ENCODE data around the gene ARGFX.
"Not testable (repeated sequence)": the region's sequence is repeated elsewhere in the genome, so short reads cannot be mapped to it uniquely, and the experiment has no call there.

Gene ARGFX

GRCh38 chr3:121567649-121568048, at the start of gene ARGFX:
ARGFX (plus strand) TSS chr3:121567949; CDS start chr3:121570714, 2,765 bp downstream.
- DNase-seq, result no peak

DNA sequence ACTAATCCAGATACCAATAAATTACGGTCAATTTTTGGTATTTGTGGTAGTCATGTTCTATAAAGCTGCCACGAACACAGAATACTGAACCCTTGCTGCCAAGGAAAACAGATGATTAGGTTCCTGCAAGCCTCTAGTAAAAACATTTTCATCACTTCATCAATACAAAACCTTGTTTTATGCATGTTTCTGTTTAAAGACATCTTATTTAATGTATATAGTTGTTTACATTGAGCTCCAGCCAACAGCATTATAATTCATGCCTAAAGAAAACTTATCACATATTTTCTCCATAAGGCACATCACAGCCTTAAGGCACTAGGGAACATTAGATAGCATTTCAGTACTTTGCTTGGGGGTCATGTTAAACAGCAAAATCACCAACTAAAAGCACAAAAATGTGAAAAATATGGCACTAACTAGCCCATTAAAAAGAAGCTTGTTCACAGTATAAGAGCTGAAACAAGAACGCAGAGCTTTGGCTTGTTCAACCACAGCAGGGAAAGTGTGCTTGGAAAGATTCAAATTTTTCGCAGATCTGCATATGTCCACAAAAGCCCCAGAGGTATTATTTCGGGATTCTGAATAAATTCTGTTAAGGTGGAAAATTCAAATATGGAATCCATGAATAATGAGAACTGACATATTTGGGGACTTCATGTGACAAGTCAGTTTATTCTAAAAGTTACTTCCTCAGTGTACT, 49.6 kb upstream of the ARGFX start:
- DNase-seq, result no peak

DNA sequence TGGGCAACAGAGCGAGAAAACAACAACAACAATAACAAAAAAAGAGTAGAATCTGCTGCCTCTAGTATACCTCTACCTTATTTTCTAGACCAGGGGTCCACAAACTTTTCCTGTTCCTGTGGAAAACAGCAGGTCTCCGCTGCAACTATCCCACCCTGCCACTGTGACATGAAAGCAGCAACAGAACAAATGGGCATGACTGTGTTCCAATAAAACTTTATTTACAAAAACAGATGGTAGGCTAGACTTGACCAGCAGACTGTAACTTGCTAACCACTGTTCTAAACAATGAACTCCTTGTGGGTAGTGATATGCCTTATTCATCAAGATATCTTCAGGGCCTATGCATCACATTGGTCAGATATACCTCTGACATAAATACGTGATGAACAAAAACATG, 47.2 kb upstream of the ARGFX start:
- no peak for DNase-seq

- no peak for DNase-seq
Measured at GRCh38 chr3:121529308-121529707, 38.4 kb upstream of the ARGFX start.

GRCh38 chr3:121531269-121531668, 36.5 kb upstream of the ARGFX start:
- DNase-seq, result no peak

DNA sequence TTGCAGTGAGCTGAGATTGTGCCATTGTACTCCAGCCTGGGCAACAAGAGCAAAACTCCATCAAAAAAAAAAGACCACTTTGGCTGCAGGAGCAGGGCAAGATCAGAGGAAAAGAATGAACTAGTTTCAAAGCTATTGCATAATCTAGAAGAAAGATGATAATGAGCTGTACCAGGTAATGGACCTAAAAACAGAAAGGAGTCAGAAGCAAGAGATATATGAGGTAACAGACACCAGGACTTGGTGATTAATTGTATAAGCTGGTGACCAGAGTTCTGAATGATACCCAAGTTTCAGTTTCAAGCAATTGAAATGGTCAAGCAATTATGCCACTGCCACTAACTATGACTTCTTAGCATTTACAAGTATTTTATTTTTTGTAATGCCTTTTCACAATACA, 24.8 kb upstream of the ARGFX start:
- no peak for DNase-seq

DNA sequence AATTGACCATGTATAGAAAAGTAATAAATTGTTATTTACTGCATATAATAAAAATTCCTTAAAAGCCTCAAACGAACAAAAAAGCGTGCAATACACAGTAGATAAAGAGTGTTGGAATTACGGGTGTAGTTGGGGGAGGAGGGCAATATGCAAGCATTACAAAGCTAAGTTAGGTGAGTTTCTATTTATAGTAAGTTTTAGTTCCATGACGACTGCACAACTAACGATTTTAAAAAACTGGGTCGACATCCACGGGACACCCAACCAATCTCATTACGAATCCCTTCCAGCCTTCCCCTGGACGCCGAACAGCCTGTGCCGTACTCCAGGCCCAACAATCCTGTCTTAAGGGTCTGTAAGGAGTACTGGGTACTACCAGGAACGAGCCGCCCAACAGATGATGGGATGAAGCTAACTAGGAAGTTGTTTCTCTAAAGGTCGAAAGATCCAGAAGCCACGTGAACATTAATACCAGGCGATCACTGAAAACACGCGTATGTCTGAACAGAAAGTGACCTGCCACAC, 22.6 kb upstream of the ARGFX start:
- no peak for DNase-seq

DNA sequence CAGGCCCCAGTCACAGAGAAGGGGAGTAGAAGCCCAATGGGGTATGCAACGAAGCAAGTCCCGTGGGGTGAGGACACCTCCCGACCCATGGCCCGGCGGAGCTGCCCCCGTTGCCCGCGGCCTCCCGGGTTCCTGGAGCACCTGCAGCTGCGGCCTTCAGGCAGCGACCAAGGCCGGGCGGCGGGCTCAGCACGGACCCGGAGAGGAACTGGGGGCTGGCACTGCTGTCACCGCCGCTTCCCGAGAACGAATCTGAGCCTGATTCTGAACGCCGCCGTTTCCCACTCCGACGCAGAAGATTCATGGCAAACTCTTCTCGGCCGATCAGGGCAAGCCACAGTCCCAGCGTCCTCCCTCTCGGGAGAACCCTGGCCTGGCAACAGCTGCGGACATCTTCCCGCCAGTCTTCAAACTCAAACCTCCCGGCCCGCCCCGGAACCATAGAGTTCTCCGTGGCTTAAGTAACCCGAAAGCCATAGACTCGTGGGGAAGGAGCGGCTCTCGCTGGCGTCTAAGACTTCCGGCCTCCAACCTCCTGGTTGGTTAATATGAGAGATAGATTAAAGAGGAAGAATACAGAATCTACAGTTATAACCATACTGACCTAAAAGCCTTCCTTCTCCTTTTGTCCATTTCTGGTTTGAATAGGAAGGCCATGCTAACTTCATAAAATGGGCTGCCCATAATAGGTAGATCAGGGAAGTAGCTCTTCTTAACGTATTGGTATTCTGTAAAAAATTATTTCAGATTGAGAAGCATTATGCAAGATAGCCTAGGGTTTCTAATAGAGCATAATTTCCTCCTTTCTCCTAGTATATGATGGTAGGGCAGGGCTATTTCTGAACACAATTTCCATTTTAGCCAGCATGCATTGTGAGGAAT, 21.9 kb upstream of the ARGFX start, which contains the start of gene POLQ:
Gene POLQ, minus strand, starts transcription at position 415 of the 882 bp plus-strand sequence. Its CDS starts 111 bp downstream, at position 304.
- DNase-seq, result peak; percentile 94

- no peak for DNase-seq
Measured at GRCh38 chr3:121552379-121552778, 15.4 kb upstream of the ARGFX start.

DNA sequence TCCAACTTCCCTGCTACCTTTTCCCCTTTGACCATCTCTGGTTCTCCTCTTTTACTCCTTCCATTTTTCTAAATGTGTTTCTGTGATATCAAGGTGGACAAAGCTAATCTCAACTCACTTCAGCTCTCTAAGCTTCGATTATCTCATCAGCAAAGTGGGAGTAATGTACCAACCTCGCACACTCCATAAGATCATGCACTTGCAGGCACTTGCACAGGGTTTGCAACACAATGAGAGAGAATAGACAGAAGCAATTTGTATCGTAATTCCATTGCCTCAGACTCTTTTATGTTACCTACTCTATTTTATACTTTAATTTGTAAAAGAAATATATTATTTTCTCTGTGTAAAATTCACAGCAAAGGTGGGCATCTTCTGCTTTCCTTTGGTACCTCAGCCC, 15.0 kb upstream of the ARGFX start:
- no peak for DNase-seq

- no peak for DNase-seq
Measured at GRCh38 chr3:121557426-121557934, 10.3 kb upstream of the ARGFX start.

GRCh38 chr3:121562148-121562547, 5.6 kb upstream of the ARGFX start:
- no peak for DNase-seq

DNA sequence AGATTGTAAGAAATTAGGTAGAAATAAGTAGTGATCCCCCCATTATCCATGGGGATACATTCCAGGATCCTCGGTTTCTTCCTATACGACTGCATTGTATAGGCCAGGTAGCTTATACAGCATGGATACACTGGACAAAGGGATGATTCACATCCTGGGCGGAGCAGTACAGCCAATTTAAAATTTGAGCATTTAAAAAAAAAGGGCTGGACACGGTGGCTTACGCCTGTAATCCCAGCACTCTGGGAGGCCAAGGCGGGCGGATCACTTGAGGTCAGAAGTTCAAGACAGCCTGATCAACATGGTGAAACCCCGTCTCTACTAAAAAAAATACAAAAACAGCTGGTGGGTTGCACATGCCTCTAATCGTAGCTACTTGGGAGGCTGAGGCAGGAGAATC, 976 bp upstream of the ARGFX start:
- DNase-seq, result no peak

DNA sequence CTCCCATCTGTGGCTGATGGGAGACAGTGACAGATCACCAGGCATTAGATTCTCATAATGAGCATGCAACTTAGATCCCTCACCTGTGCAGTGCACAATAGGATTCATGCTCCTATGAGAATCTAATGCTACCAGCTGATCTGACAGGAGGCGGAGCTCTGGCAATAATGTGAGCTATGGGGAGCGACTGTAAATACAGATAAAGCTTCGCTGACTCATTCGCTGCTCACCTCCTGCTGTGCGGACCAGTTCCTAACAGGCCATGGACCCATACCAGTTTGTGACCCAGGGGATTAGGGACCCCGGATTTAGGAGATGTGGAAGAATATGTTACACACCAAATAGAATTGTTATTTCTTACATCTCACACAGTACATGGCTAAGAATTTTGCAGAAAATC, 6.7 kb downstream of the ARGFX start:
- DNase-seq, result no peak

DNA sequence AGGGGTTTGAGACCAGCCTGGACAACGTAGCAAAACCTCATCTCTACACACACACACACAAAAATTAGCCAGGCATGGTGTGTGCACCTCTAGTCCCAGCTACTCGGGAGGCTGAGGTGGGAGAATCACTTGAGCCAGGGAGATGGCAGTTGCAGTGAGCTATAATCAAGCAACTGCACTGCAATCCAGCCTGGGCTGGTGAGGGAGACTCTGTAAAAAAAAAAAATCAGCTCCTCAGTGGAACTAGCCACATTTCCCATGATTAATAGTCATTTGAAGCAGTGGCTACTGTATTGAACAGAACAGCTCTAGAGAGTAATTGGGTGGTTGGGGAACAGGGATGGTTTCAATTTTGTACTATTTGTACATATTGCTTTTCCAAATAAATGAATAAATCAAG, 13.9 kb downstream of the ARGFX start:
- DNase-seq, result no peak

- no peak for DNase-seq
Measured at GRCh38 chr3:121584418-121584817, 16.7 kb downstream of the ARGFX start.

- no peak for DNase-seq
Measured at GRCh38 chr3:121592856-121593702, 25.3 kb downstream of the ARGFX start, which contains the start of gene FBXO40. FBXO40 (plus strand) TSS chr3:121593379; CDS start chr3:121620576, 27,197 bp downstream.

GRCh38 chr3:121593806-121594205, 26.1 kb downstream of the ARGFX start:
- not testable (repeated sequence) for DNase-seq

GRCh38 chr3:121594850-121595249, 27.1 kb downstream of the ARGFX start:
- no peak for DNase-seq

- DNase-seq, result no peak
Measured at GRCh38 chr3:121595765-121596406, 28.1 kb downstream of the ARGFX start.

- no peak for DNase-seq
Measured at GRCh38 chr3:121598564-121598963, 30.8 kb downstream of the ARGFX start.

DNA sequence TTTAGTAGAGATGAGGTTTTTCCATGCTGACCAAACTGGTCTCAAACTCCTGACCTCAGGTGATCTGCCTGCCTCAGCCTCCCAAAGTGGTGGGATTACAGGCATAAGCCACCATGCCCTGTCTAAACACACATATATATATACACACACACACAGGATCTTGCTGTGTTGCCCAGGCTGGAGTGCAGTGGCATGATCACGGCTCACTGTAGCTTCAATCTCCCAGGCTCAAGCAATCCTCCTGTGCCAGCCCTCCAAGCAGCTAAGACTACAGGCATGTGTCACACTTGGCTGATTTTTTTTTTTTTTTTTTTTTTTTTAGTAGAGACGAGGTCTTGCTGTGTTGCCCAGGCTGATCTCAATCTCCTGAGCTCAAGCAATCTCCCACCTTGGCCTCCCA, 32.2 kb downstream of the ARGFX start:
- DNase-seq, result not testable (repeated sequence)
